HUES48 (cell line): Measurements from ENCODE around the gene GBGT1.

ENCODE experiments used
- H3K27ac ChIP-seq: one replicate; pipeline ENCODE4 v1.7.0; 2013; ENCODE audit warnings: low read depth, low read length, inconsistent platforms
- H3K27me3 ChIP-seq: 2 replicates; pipeline ENCODE4 v1.6.1; 2013; ENCODE audit warnings: mild to moderate bottlenecking, low read length; ENCODE audit not compliant: control insufficient read depth, insufficient read depth
- H3K36me3 ChIP-seq: 2 replicates; pipeline ENCODE4 v1.6.1; 2013; ENCODE audit warnings: low read length; ENCODE audit not compliant: control insufficient read depth, insufficient read depth
- H3K4me1 ChIP-seq: 2 replicates; pipeline ENCODE4 v1.6.1; 2013; ENCODE audit warnings: mild to moderate bottlenecking, low read length; ENCODE audit not compliant: control insufficient read depth, insufficient read depth
- H3K4me3 ChIP-seq: 2 replicates; pipeline ENCODE4 v1.5.1; 2013; ENCODE audit warnings: mild to moderate bottlenecking, low read depth, low read length
- H3K9ac ChIP-seq: 2 replicates; pipeline ENCODE4 v1.6.1; 2013; ENCODE audit warnings: mild to moderate bottlenecking, low read depth, low read length, moderate library complexity
- H3K9me3 ChIP-seq: 2 replicates; pipeline ENCODE4 v1.6.1; 2013; ENCODE audit warnings: low read length; ENCODE audit not compliant: control insufficient read depth, insufficient read depth

GBGT1 gene

DNA sequence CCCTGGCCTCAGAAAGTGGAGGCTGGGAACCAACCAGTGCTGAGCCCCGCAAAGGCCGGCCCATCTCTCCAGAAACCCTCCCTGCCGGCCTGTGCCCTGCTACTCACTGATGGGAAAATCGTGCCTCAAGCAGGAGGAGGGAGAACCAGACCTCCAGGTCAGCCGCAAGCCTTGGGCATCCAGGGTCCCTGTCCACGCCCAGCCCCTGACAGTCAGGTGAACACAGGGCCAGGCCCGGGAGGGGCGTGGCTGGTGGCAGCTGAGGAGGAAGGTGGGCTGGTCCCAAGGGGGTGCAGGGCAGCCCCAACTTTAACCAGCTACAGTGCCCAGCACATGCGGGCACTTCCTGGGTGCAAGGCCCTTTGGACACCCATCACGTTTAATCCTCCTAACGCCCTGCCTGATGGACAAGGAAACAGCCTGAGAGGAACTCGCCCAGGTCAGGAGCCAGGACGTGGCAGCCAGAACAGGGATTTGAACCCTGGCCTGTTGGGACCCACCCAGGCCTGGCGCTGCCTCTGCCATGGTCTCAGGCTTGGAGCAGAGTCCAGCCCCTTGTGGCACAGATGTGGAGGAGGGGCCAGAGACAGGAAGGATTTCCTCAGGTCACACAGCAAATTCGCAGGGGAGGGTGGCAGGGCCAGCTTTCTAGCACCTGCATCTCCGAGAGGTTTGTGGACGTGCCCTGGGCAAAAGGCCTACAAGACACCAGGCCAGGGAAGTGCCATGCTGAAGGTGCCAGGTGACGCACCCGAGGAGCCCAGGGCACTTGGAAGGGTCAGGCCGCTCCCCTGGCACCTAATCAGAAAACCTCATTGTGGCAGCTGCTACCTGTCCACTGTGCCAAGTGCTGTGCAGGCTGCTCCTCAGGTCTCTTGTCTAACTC lies 47.1 kb downstream of the GBGT1 start:
- H3K27me3 ChIP-seq = peaks cover 31% of the 10 kb centered on the region
- no peak overlapping the region for H3K4me3 ChIP-seq
- H3K9ac ChIP-seq = no peak overlapping the region
- H3K36me3 ChIP-seq = no peaks in the 10 kb centered on the region; the same call in 1 of the 2 replicates
- H3K9me3 ChIP-seq = no peaks in the 10 kb centered on the region
- H3K27ac ChIP-seq = no peak overlapping the region
- H3K4me1 ChIP-seq = peaks cover 12% of the 10 kb centered on the region; the same call in 1 of the 2 replicates

DNA sequence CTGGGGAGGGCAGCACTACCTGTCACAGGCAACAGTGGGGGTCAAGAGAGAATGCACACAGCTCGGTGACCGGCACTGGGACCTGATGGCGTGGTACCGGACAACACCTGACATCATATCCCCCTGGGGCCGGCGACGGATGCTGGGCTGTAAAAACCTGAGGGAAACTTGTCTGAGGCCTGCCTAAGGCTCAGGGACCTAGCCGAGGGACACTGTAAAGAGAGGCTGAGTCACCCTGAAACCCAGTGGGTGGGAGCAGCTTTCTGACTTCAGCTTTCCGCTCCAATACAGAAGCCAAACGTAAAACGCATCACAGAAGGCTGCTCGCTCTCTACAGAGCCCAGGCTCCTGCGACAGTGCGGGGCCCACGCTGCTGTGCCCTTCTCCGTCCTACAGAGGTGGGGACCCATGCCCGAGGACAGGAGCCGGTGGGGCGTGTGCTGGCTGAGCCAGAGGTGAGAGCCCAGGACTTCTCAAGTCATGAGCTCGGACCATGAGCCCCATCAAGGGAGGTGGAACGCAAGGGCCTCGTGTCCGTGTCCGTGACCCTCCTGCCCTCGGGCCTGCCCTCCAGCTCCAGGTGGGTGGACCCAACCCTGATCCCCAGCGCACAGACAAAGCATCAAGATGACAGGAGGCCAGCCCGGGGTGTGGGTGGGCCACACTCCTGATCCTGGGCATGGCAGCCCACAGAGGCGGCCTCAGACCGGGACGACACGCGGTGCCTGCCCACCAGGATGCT lies 47.9 kb downstream of the GBGT1 start:
- H3K4me3 ChIP-seq = no peak overlapping the region
- H3K9ac ChIP-seq = no peak overlapping the region
- peaks cover 28% of the 10 kb centered on the region for H3K27me3 ChIP-seq
- H3K27ac ChIP-seq = peak overlapping the region; percentile 20
- no peaks in the 10 kb centered on the region for H3K9me3 ChIP-seq
- no peaks in the 10 kb centered on the region; the same call in 1 of the 2 replicates for H3K36me3 ChIP-seq
- peaks cover 12% of the 10 kb centered on the region; the same call in 1 of the 2 replicates for H3K4me1 ChIP-seq

DNA sequence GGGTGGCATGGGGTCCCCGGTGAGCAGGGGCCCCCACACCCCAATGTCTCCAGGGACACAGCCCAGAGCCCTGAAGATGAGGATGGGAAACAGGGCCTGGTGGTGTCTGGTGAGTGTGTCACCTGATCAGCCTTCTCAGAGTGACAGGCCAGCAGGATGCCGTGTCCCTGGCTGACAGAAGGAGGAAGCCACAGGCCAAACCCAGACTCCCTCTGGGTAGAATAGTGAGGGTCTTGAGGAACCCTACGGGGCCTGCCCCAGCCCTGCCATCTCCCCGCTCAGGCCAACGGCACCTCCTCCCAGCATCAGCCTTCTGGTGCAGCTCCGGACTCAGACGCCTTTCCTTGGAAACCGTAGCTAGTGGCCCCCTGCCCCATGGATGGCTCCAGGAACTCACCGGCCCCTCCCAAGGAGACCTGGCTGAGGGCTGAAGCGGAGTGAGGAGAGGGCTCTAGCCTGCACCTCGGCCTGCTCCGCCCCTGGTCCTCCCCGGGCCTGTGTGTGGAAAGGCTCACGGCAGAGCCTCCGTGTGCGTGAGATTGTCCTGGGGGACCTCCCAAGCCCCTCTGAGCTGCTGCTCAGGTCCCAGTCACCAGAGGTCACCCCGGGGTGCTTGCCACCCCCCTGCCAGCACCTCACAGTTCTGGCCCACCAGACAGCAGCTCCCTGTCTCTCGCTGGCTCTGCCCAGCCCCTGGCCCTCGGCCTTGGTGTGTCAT lies 48.7 kb downstream of the GBGT1 start:
- no peak overlapping the region for H3K9ac ChIP-seq
- peaks cover 12% of the 10 kb centered on the region; the same call in 1 of the 2 replicates for H3K4me1 ChIP-seq
- H3K9me3 ChIP-seq = no peaks in the 10 kb centered on the region
- no peak overlapping the region for H3K4me3 ChIP-seq
- peaks cover 24% of the 10 kb centered on the region for H3K27me3 ChIP-seq
- peak overlapping the region; percentile 20 for H3K27ac ChIP-seq
- peaks cover 3% of the 10 kb centered on the region; the same call in 1 of the 2 replicates for H3K36me3 ChIP-seq

DNA sequence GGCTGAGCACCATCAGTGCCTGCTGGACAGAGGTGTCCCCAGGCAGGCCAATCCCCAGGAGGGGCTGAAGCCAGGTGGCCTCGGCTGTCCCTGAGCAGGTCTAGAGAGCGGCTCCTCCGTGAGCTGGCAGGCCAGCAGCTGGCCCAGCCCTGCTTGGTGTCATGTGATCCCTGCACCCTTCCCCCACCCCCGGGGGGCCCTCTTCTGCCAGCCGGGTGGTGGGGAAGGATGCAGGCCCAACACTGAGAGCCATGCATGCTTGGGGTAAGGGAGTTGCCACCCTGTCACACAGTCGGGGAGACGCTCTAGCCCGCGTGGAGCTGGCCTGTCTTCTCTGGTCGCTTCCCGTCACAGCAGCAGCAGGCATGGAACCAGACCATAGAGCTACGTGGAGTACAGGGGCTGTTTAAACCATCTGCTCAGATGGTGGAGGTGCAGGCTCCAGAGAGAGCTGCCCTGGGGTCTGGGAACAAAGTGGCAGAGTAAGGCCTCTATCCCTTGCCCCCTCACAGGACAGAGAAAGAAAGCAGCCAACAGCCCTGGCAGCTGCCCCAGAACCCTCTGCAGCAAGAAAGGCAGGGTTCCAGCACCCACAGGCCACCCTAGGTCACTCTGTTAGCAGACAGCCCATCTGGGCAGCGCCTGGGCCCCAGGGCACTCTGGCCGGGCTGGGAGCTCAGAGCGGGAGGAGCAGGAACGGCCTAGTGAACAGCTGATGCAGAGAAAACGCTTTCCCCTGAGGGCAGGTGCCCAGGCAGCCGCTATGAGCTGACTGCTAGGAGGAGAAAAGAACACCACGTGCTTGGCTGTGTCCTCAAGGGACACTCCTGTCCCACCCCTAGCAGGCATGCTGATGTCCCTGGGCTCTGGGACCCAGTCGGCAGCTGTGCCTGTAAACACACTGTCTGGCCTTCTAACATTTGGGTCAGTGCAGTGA lies 49.5 kb downstream of the GBGT1 start:
- no peak overlapping the region for H3K9ac ChIP-seq
- peaks cover 9% of the 10 kb centered on the region; the same call in 1 of the 2 replicates for H3K36me3 ChIP-seq
- 0 out of 2 replicates have a peak, but pooled peaks cover 3% of the 10 kb centered on the region for H3K4me1 ChIP-seq
- no peak overlapping the region for H3K4me3 ChIP-seq
- H3K9me3 ChIP-seq = no peaks in the 10 kb centered on the region
- H3K27me3 ChIP-seq = peaks cover 16% of the 10 kb centered on the region
- no peak overlapping the region for H3K27ac ChIP-seq

DNA sequence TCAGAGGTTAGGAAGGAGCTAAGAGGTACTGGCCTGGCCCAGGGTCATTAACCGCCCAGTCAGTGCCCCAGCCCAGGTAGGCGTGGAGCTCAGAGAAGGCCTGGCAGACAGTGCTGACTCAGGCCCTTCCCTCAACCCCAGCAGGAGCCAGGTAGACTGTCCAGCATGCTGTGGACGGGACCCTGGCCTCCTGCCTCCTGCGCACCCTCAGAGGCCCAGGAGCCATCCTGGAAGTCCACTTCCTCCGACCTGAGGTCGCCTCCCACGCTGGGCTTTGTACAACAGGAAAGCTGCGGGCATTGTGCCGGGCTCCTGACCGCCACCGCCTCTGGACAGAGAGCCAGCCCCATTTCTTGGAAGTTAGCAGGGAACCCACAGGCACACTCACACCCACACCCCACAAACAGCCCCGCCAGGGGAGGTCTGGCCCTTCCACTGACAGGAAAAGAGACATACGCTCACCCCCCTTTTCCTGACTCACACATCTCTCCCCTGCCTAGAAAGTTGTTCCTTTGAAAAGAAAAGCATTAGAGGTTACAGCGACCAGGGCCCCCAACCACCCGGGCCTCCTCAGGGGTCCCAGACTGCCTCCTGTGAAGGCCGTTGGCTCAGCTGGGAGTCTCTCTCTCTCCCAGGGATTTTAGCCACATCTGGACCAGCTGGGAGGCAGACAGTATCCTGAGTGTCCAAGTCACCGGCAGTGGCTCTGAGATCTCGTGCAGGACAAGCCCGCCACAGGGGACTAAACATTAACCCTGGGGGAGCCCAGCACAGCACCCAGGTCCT lies 50.4 kb downstream of the GBGT1 start:
- H3K27me3 ChIP-seq = peaks cover 7% of the 10 kb centered on the region
- H3K36me3 ChIP-seq = peaks cover 11% of the 10 kb centered on the region
- no peak overlapping the region for H3K9ac ChIP-seq
- no peak overlapping the region for H3K27ac ChIP-seq
- no peaks in the 10 kb centered on the region for H3K9me3 ChIP-seq
- H3K4me3 ChIP-seq = no peak overlapping the region
- H3K4me1 ChIP-seq = no peaks in the 10 kb centered on the region

DNA sequence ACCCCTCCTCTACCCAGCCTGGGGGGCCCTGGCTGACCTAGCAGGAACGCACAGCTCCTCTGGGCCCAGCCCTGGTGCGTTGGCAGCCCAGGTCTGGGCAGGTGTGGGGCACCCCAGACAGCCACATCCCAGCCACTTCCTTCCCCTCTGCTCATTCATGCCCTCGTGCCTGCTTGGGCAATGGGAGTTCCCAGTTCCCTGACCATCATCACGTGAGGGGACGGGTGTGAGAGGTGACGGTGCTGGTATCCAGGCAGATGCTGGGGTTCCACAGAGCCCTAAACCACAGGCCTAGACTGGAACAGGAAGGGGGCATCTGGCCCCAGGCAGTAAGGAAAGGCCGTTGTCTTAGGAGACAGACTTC lies 51.1 kb downstream of the GBGT1 start:
- no peaks in the 10 kb centered on the region for H3K4me1 ChIP-seq
- no peaks in the 10 kb centered on the region for H3K9me3 ChIP-seq
- peaks cover under 1% of the 10 kb centered on the region; the same call in 1 of the 2 replicates for H3K27me3 ChIP-seq
- no peak overlapping the region for H3K9ac ChIP-seq
- H3K27ac ChIP-seq = no peak overlapping the region
- H3K36me3 ChIP-seq = peaks cover 18% of the 10 kb centered on the region
- no peak overlapping the region for H3K4me3 ChIP-seq

DNA sequence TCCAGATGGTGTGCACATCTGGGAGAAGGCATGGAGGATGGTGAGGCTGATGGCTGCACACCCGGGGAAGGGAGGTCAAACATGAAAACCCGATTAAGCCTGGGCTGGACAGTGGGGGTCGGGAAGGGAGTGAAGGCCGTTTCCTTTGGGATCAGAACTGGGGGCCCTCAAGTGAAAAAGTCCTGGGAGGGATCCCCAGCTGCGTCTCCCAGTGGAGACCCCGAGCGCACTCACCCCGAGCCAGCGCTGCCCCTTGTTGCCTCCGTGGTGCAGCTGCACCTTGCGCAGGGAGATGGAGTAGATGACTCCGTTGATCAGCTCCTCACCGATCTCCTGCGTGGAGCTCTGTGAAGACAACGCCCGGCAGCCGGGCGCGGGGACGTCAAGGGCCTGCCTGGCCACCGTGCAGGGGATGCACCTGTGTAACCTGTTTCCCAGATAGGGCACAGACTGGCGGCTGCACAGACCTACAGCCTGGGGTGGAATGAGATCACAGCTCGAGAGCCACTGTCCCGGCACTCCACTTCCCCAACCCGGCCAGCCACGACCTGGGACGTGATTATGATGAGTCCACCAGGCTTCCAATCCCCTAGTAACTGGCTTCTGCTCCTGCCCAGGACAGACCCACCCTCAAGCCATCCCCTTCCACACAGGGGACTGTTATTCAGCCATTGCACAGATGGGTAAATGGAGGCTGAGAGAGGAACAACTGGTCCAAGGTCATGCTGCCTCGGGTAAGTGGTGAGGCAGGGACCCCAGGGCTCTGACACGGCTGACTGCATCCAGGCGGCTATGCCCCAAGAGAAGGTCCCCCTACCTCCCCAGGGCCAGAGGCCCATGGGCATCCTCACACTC lies 51.7 kb downstream of the GBGT1 start:
- H3K36me3 ChIP-seq = peaks cover 21% of the 10 kb centered on the region
- no peaks in the 10 kb centered on the region for H3K9me3 ChIP-seq
- H3K4me1 ChIP-seq = no peaks in the 10 kb centered on the region
- H3K27me3 ChIP-seq = no peaks in the 10 kb centered on the region; the same call in 1 of the 2 replicates
- H3K4me3 ChIP-seq = no peak overlapping the region
- H3K9ac ChIP-seq = no peak overlapping the region
- H3K27ac ChIP-seq = no peak overlapping the region

DNA sequence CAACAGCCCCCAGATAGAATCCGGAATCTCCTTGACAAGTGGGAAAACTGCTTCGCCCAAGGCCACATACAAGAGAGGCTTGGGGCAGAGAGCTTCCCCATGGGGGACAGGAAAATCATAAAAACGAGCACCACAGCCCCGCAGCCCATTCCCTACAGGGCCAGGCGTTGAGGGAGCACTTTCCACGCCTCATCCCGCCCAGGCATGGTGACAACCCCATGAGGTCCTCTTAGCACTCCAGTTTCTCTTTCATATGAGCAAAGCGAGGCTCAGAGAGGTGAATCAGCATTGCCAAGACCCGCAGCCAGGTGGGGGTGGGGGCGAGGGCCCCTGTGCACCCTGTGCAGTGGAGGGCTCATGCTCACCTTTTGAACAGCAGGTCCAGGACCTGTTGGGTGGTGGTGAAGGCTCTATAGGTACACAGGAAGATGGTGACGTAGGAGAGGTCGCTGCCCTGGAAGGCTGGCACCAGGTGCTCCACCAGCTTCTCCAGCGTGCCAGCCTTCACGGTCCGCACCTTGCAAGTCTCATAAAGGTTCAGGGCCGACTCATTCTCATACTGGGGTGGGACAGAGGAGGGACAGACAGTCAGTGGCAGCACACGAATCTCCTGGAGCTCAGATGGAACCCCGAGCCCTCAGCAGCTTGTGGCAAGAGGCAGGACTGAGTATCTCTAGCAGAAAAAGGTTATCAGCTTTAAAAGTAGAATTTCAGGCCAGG lies 53.6 kb downstream of the GBGT1 start:
- peaks cover 28% of the 10 kb centered on the region for H3K36me3 ChIP-seq

More for the DNA sequence above, 53.6 kb downstream of the GBGT1 start:
- no peak overlapping the region for H3K9ac ChIP-seq
- no peaks in the 10 kb centered on the region for H3K9me3 ChIP-seq
- no peak overlapping the region for H3K4me3 ChIP-seq
- peaks cover 4% of the 10 kb centered on the region; the same call in 1 of the 2 replicates for H3K4me1 ChIP-seq
- no peak overlapping the region for H3K27ac ChIP-seq
- H3K27me3 ChIP-seq = no peaks in the 10 kb centered on the region
